Measurements from ENCODE around the gene LRRC1. TPM values are rescaled to one million over a fixed set of nuclear protein-coding genes. Genes with fewer than 3 reads are reported as not detected.
A peak's percentile ranks its signal among the peaks of the same experiment; 100 is the strongest.

Gene LRRC1
- total and polyA plus RNA-seq, 2 experiments from 2014 or later: 11.3 to 16.6 TPM

GRCh38 chr6:53796451-53796780, 1.6 kb downstream of the LRRC1 start (continued):
- TF ChIP-seq, protein P1, sequence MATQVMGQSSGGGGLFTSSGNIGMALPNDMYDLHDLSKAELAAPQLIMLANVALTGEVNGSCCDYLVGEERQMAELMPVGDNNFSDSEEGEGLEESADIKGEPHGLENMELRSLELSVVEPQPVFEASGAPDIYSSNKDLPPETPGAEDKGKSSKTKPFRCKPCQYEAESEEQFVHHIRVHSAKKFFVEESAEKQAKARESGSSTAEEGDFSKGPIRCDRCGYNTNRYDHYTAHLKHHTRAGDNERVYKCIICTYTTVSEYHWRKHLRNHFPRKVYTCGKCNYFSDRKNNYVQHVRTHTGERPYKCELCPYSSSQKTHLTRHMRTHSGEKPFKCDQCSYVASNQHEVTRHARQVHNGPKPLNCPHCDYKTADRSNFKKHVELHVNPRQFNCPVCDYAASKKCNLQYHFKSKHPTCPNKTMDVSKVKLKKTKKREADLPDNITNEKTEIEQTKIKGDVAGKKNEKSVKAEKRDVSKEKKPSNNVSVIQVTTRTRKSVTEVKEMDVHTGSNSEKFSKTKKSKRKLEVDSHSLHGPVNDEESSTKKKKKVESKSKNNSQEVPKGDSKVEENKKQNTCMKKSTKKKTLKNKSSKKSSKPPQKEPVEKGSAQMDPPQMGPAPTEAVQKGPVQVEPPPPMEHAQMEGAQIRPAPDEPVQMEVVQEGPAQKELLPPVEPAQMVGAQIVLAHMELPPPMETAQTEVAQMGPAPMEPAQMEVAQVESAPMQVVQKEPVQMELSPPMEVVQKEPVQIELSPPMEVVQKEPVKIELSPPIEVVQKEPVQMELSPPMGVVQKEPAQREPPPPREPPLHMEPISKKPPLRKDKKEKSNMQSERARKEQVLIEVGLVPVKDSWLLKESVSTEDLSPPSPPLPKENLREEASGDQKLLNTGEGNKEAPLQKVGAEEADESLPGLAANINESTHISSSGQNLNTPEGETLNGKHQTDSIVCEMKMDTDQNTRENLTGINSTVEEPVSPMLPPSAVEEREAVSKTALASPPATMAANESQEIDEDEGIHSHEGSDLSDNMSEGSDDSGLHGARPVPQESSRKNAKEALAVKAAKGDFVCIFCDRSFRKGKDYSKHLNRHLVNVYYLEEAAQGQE (IDR thresholded peaks at IDR 0.05; ENCODE audit: unreplicated experiment): no peak
- TF ChIP-seq CREB1 (CRISPR knock-in tag; IDR thresholded peaks at IDR 0.05; ENCODE audit: low read depth) (no peak), EZH2phosphoT487 (IDR thresholded peaks at IDR 0.05; ENCODE audit: unreplicated experiment) (no peak)

- peaks cover 59% of the 10 kb centered on the region for H3K79me2 ChIP-seq (replicated peaks; ENCODE audit: insufficient read depth)
- H3K36me3 Mint-ChIP-seq (ENCODE audit: low read depth): no peaks in the 10 kb centered on the region; the same call in 2 of the 3 replicates
- 0 out of 2 replicates have a peak, but pooled peaks cover 3% of the 10 kb centered on the region for H3F3A ChIP-seq (replicated peaks; ENCODE audit: low read depth)
- H3K4me3 Mint-ChIP-seq: peak overlapping the region; percentile 96
- no peaks in the 10 kb centered on the region; the same call in 2 of the 3 replicates for H3K9me3 Mint-ChIP-seq
- H4K20me1 ChIP-seq (replicated peaks; ENCODE audit: insufficient read depth): peaks cover 15% of the 10 kb centered on the region
- H3K4me2 ChIP-seq: peak overlapping the region; percentile 99
- H3K4me1 Mint-ChIP-seq: peaks cover 28% of the 10 kb centered on the region
- DNase-seq (ENCODE audit: low spot score) (no peak), ATAC-seq (no peak)
- H3K9me2 ChIP-seq (ENCODE audit: insufficient read depth): no peaks in the 10 kb centered on the region
- peaks cover 17% of the 10 kb centered on the region for H3K27me3 Mint-ChIP-seq (ENCODE audit: insufficient read depth, low read depth, poor library complexity)
- H3K27ac ChIP-seq (ENCODE audit: low read depth): no peak overlapping the region
- H3K36me3 ChIP-seq (ENCODE audit: insufficient read depth): no peaks in the 10 kb centered on the region
- H3K27me3 ChIP-seq (ENCODE audit: insufficient read depth): peaks cover 23% of the 10 kb centered on the region
- no peak overlapping the region for H2AFZ ChIP-seq
- no peak overlapping the region for H3K27ac Mint-ChIP-seq
- H3K4me3 ChIP-seq: peak overlapping the region; percentile 98
- H3K4me1 ChIP-seq (ENCODE audit: insufficient read depth): peaks cover 6% of the 10 kb centered on the region
- TF ChIP-seq, protein P2, sequence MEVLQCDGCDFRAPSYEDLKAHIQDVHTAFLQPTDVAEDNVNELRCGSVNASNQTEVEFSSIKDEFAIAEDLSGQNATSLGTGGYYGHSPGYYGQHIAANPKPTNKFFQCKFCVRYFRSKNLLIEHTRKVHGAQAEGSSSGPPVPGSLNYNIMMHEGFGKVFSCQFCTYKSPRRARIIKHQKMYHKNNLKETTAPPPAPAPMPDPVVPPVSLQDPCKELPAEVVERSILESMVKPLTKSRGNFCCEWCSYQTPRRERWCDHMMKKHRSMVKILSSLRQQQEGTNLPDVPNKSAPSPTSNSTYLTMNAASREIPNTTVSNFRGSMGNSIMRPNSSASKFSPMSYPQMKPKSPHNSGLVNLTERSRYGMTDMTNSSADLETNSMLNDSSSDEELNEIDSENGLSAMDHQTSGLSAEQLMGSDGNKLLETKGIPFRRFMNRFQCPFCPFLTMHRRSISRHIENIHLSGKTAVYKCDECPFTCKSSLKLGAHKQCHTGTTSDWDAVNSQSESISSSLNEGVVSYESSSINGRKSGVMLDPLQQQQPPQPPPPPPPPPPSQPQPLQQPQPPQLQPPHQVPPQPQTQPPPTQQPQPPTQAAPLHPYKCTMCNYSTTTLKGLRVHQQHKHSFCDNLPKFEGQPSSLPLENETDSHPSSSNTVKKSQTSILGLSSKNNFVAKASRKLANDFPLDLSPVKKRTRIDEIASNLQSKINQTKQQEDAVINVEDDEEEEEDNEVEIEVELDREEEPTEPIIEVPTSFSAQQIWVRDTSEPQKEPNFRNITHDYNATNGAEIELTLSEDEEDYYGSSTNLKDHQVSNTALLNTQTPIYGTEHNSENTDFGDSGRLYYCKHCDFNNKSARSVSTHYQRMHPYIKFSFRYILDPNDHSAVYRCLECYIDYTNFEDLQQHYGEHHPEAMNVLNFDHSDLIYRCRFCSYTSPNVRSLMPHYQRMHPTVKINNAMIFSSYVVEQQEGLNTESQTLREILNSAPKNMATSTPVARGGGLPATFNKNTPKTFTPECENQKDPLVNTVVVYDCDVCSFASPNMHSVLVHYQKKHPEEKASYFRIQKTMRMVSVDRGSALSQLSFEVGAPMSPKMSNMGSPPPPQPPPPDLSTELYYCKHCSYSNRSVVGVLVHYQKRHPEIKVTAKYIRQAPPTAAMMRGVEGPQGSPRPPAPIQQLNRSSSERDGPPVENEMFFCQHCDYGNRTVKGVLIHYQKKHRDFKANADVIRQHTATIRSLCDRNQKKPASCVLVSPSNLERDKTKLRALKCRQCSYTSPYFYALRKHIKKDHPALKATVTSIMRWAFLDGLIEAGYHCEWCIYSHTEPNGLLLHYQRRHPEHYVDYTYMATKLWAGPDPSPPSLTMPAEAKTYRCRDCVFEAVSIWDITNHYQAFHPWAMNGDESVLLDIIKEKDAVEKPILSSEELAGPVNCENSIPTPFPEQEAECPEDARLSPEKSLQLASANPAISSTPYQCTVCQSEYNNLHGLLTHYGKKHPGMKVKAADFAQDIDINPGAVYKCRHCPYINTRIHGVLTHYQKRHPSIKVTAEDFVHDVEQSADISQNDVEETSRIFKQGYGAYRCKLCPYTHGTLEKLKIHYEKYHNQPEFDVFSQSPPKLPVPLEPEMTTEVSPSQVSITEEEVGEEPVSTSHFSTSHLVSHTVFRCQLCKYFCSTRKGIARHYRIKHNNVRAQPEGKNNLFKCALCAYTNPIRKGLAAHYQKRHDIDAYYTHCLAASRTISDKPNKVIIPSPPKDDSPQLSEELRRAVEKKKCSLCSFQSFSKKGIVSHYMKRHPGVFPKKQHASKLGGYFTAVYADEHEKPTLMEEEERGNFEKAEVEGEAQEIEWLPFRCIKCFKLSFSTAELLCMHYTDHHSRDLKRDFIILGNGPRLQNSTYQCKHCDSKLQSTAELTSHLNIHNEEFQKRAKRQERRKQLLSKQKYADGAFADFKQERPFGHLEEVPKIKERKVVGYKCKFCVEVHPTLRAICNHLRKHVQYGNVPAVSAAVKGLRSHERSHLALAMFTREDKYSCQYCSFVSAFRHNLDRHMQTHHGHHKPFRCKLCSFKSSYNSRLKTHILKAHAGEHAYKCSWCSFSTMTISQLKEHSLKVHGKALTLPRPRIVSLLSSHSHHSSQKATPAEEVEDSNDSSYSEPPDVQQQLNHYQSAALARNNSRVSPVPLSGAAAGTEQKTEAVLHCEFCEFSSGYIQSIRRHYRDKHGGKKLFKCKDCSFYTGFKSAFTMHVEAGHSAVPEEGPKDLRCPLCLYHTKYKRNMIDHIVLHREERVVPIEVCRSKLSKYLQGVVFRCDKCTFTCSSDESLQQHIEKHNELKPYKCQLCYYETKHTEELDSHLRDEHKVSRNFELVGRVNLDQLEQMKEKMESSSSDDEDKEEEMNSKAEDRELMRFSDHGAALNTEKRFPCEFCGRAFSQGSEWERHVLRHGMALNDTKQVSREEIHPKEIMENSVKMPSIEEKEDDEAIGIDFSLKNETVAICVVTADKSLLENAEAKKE (CRISPR knock-in tag; IDR thresholded peaks at IDR 0.05): no peak
- no peak for TF ChIP-seq POLR2AphosphoS5 (IDR thresholded peaks at IDR 0.05; ENCODE audit: low read depth)
- TF ChIP-seq ETS1 (IDR thresholded peaks at IDR 0.05): no peak
- no peak for TF ChIP-seq NANOG (IDR thresholded peaks at IDR 0.05; ENCODE audit: borderline replicate concordance)
- TF ChIP-seq, protein P1 (IDR thresholded peaks at IDR 0.05; ENCODE audit: unreplicated experiment): no peak
- no peak for TF ChIP-seq EZH2phosphoT487 (IDR thresholded peaks at IDR 0.05; ENCODE audit: unreplicated experiment)
- no peak for TF ChIP-seq CREB1 (CRISPR knock-in tag; IDR thresholded peaks at IDR 0.05; ENCODE audit: low read depth)
- no peak for TF ChIP-seq ZNF114 (CRISPR knock-in tag; IDR thresholded peaks at IDR 0.05)
- no peak for TF ChIP-seq JUNB (IDR thresholded peaks at IDR 0.05; ENCODE audit: unreplicated experiment)
- TF ChIP-seq ZNF331 (CRISPR knock-in tag; IDR thresholded peaks at IDR 0.05; ENCODE audit: low read depth): no peak
- TF ChIP-seq EZH2 (IDR thresholded peaks at IDR 0.05; ENCODE audit: low read depth, unreplicated experiment): no peak
These were observed 2.0 kb downstream of the LRRC1 start for GRCh38 chr6:53796791-53797190.
